NT2/D1 (cell line): ENCODE results near the gene ANKRD30B.
A peak's percentile ranks its signal among the peaks of the same experiment; 100 is the strongest.
"Not testable (repeated sequence)": the region's sequence is repeated elsewhere in the genome, so short reads cannot be mapped to it uniquely, and the experiment has no call there.

Experiments used
- DNase-seq: peaks from one replicate; pipeline ENCODE4 v3.0.0-alpha.2; 2011; ENCODE audit warnings: low read depth, low spot score
- H3K27me3 ChIP-seq: 2 replicates; pipeline ENCODE4 v1.6.0; 2011; ENCODE audit warnings: mild to moderate bottlenecking; ENCODE audit not compliant: insufficient read length, insufficient read depth
- H3K36me3 ChIP-seq: 2 replicates; pipeline ENCODE4 v1.6.1; 2011; ENCODE audit warnings: mild to moderate bottlenecking, low read length, mixed read lengths; ENCODE audit not compliant: insufficient read depth, insufficient read length
- H3K4me1 ChIP-seq: 2 replicates; pipeline ENCODE4 v1.5.1; 2011; ENCODE audit not compliant: insufficient read depth, insufficient read length
- H3K4me3 ChIP-seq: 2 replicates; pipeline ENCODE4 v1.5.1; 2011; ENCODE audit warnings: low read depth; ENCODE audit not compliant: insufficient read length
- H3K9ac ChIP-seq: 2 replicates; pipeline ENCODE4 v1.6.0; 2011; ENCODE audit warnings: low read depth; ENCODE audit not compliant: insufficient read length
- H3K9me3 ChIP-seq: 2 replicates; pipeline ENCODE4 v1.5.1; 2011; ENCODE audit warnings: mild to moderate bottlenecking, low read length; ENCODE audit not compliant: insufficient read depth
- SUZ12 ChIP-seq: IDR thresholded peaks from 2 replicates; pipeline ENCODE4 v1.6.1; 2011; ENCODE audit not compliant: insufficient read length, insufficient read depth; ENCODE audit errors: extremely low read depth
- YY1 ChIP-seq: IDR thresholded peaks from 2 replicates; pipeline ENCODE4 v1.6.1; 2011; ENCODE audit not compliant: insufficient read length, insufficient read depth
- ZNF274 ChIP-seq: IDR thresholded peaks from 2 replicates; pipeline ENCODE4 v1.6.1; 2011; ENCODE audit warnings: mild to moderate bottlenecking, low read depth, low read length

ANKRD30B gene

GRCh38 chr18:14747513-14748474, at the start of gene ANKRD30B:
Gene ANKRD30B, plus strand, starts transcription at chr18:14748172. Its CDS starts 248 bp downstream, at chr18:14748420.
- H3K4me3 ChIP-seq = peak within 1 kb of the TSS; percentile 37
- peaks cover 11% of the 10 kb centered on the region for H3K27me3 ChIP-seq
- TF ChIP-seq ZNF274 (no peak), SUZ12 (no peak), YY1 (no peak)
- DNase-seq = no peak
- no peaks in the 10 kb centered on the region for H3K36me3 ChIP-seq
- peak within 1 kb of the TSS; percentile 32 for H3K9ac ChIP-seq
- H3K9me3 ChIP-seq = no peaks in the 10 kb centered on the region
- no peaks in the 10 kb centered on the region for H3K4me1 ChIP-seq

- H3K9ac ChIP-seq, H3K36me3 ChIP-seq, H3K4me3 ChIP-seq, H3K4me1 ChIP-seq, H3K9me3 ChIP-seq, H3K27me3 ChIP-seq, DNase-seq: not testable (repeated sequence)
Observed at GRCh38 chr18:14701286-14702040, 46.5 kb upstream of the ANKRD30B start.

- not testable (repeated sequence) for DNase-seq, H3K4me1 ChIP-seq
Observed at GRCh38 chr18:14709761-14710160, 38.2 kb upstream of the ANKRD30B start.

GRCh38 chr18:14721569-14721968, 26.4 kb upstream of the ANKRD30B start:
- H3K9ac ChIP-seq, H3K36me3 ChIP-seq, DNase-seq: not testable (repeated sequence)

More at GRCh38 chr18:14709761-14710160, 38.2 kb upstream of the ANKRD30B start:
- not testable (repeated sequence) for H3K9ac ChIP-seq, H3K27me3 ChIP-seq, H3K9me3 ChIP-seq, H3K36me3 ChIP-seq, H3K4me3 ChIP-seq

GRCh38 chr18:14739056-14739455, 8.9 kb upstream of the ANKRD30B start:
- not testable (repeated sequence) for H3K9me3 ChIP-seq, H3K9ac ChIP-seq, H3K27me3 ChIP-seq, DNase-seq, H3K4me1 ChIP-seq, H3K4me3 ChIP-seq, H3K36me3 ChIP-seq

More at GRCh38 chr18:14721569-14721968, 26.4 kb upstream of the ANKRD30B start:
- H3K9me3 ChIP-seq, H3K4me3 ChIP-seq, H3K4me1 ChIP-seq, H3K27me3 ChIP-seq: not testable (repeated sequence)

GRCh38 chr18:14746897-14747296, 1.1 kb upstream of the ANKRD30B start:
- Histone ChIP-seq H3K9me3 (no peaks in the 10 kb centered on the region), H3K27me3 (peaks cover 11% of the 10 kb centered on the region), H3K36me3 (no peaks in the 10 kb centered on the region), H3K4me3 (no peak overlapping the region), H3K9ac (no peak overlapping the region), H3K4me1 (no peaks in the 10 kb centered on the region)
- DNase-seq = no peak
- TF ChIP-seq ZNF274 (no peak), SUZ12 (no peak), YY1 (no peak)

- Histone ChIP-seq H3K36me3 (no peaks in the 10 kb centered on the region), H3K4me1 (no peaks in the 10 kb centered on the region), H3K9me3 (no peaks in the 10 kb centered on the region), H3K9ac (no peak overlapping the region), H3K4me3 (peak overlapping the region; percentile 28), H3K27me3 (peaks cover 11% of the 10 kb centered on the region)
- TF ChIP-seq ZNF274 (no peak), YY1 (no peak), SUZ12 (no peak)
- DNase-seq = no peak
Observed at GRCh38 chr18:14748496-14748895, 524 bp downstream of the ANKRD30B start.

GRCh38 chr18:14763566-14763965, 15.6 kb downstream of the ANKRD30B start:
- H3K9me3 ChIP-seq, DNase-seq, H3K27me3 ChIP-seq, H3K4me3 ChIP-seq, H3K9ac ChIP-seq, H3K36me3 ChIP-seq, H3K4me1 ChIP-seq: not testable (repeated sequence)
